Fibroblast of skin of left quadriceps (primary cell): Measurements from ENCODE around the gene MCL1.
"Not testable (repeated sequence)": the region's sequence is repeated elsewhere in the genome, so short reads cannot be mapped to it uniquely, and the experiment has no call there.

ENCODE experiments used
- DNase-seq, 2 experiments: peaks; one replicate each; pipeline ENCODE4 v3.0.0-alpha.2; 2013; ENCODE audit warnings: low read depth in 2 of 2

Gene MCL1

DNA sequence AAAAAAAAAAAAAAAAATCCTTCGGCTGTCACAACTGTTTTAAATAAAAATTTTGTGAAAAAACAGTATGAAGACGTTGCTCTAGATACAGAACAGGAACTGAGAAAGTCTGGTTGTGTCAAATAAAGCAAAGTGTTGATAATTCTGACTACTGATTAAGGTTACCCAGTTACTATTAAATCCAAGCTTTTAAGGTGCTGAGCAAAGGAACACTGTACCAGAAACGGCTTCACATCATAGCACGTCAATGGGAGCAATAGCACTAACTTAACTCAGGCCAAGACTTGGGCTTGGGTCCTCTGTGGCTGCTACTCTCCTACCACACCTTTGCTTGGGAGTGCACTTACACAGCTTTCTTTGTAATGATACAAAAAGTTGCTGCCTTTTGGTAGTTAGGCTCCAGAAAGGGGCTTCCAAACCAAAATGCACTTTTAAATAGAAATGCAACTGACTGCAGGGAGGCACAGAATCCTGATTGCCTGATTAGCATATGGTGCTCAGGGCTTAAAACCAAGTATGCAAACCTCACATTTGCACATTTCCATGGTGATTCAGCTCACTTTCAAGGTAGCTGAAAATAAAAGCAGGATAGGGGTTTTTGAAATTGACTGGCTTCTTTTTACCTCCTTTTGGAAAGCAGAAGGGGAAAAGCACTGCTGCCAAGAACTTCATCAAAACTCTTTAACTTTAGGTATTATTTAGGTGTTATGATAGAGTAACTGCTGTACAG is 6.3 kb downstream of the MCL1 start:
- no peak for DNase-seq

- no peak for DNase-seq
Observed at GRCh38 chr1:150568594-150568966, 10.8 kb downstream of the MCL1 start.

DNA sequence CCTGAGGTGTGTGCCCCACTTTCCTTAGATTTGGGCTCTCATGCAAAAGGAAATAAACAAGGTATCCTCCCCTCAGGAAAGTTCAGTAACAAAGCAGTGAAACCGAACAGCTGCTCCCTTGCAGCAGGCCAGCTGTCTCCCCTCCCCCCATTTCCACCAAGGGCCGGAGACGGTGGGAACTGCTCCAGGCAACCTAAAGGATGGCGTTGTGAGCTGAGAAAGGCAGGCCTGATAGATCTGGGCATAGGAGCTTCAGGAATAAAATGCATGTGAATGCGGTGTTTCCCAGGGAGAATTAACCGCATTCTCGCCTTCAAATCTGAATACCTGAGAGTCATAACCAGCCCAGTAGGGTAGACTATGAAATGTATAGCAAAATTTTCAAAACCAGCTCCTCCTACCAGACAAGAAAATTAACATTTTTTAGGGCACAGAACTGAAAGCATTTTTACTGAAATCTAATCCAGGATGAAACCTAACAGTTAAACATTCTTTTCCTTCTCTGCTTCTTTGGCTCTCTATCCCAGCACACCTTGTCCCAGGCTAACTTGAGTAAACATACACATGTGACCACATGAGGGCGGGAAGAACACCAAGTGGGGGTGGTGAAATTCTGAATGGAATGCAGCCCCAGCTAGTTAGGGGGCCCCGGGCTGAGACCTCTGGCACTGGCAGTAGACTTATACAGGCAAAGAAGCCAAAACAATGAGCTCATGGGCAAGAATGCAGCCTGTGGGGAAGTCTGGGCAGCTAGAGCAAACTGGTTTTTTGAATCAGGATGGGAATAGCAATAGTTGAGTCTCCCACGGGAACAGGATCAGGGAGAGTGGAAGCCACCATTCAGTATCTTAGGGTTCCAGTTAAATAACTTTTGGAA is 11.5 kb downstream of the MCL1 start:
- DNase-seq: peak; percentile 80

DNA sequence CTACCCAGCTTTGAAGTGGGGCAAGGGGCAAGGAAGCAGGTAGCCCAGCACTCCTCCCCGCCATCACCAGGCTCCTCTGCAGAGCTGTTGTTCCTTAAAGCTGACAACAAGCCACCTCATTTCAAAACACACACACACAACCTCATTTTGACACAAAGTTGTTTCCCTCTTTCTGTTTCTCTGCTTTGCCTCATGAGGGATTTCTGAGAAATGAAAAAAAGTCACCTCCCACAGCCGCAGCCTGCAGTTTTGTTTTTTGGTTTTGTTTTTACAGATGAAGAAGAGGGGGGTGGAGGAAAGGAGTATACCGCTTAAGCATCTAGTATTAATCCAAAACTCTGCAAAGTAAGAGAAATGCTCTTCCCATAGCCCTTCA is 12.1 kb downstream of the MCL1 start:
- no peak for DNase-seq

GRCh38 chr1:150566589-150567340 is 12.6 kb downstream of the MCL1 start:
- no peak for DNase-seq

DNA sequence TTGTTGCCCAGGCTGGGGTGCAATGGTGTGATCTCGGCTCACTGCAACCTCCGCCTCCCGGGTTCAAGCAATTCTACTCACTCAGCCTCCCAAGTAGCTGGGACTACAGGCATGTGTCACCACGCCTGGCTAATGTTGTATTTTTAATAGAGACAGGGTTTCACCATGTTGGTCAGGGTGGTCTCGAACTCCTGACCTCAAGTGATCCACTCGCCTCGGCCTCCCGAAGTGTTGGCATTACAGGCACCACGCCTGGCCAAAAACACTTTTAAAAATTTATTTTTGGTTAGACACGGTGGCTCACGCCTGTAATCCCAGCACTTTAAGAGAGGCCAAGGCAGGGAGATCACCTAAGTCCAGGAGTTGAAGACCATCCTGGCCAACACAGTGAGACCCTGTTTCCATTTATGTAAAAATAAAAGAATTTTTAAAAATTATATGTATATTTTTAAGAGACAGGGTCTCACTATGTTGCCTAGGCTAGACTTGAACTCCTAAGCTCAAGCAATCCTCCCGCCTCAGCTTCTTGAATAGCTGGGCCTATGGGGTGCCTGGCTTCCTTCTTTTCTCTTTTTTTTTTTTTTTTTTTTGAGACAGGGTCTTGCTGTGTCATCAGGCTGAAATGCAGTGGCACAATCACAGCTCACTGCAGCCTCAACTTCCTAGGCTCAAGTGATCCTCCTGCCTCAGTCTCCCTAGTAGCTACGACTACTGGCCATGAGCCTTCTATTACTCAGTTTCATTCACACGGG is 14.0 kb downstream of the MCL1 start:
- not testable (repeated sequence) for DNase-seq

DNA sequence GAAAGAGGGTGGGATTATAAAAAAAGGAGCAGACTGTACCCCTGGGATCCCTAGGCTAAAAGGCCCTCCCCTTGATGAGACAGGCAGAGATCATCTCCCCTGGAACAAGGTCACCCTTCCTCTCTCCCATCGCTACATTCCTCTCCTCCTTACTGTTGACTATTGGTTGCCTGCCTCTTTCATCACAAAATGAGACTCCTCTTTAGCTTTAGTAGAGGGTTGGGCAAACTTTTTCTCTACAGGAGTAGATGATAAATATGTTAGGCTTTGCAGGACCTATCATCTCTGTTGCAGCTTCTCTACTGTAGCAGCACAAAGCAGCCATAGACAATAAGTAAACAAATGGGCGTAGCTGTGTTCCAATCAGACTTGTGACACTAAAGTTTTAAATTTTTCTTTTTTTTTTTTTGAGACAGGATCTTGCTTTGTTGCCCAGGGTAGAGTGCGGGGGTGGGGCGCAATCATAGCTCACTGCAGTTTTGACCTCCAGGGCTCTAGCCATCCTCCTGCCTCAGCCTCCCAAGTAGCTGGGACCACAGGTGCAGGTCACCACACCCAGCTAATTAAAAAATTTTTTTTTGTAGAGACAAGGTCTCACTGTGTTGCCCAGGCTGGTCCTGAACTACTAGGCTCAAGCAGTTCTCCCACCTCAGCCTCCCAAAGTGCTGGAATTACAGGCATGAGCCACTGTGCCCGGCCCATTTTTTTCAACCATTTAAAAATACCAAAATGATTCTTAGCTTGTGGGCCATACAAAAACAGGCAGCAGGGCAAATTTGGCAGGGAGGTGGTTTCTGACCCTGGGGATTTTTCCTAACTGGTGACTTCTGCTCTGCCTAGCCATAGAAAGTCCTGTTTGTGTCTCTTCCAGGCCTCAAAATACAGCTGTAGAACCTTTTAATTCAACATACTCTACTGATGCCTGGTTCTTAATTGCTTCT is 15.1 kb downstream of the MCL1 start:
- DNase-seq: no peak

DNA sequence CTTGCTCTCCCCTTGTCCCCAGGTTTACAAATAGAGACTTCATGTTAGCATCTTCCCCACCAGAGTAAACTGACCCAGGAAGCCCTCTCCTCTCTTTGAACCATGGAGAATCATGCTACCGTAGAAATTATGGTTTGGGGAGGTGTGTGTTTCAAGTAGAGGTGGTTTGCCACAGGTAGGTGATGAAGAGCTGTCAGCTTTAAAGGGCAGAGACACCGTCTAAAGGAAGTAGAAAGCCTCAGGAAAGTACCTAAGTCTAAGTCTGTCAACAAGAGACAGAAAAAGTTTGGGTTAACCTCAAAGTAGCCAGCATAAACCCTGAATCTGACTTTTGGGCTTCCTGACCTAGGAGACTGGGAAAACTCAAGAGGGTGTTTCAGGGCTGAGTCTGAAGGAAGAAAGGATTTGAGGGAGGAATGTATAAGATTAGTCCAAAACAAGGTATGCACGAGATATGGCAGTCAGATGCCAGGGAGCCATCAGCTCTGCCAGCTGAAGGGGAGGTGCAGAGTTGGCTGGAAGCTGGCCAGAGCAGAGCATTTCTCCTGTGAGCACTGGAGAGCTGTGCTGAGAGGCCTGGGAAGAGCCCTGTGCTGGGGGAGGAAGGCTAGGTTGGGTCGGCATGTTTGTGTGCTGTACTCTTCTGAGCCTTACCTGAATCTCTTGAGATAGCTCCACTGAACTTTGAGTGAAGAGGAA is 15.9 kb downstream of the MCL1 start:
- DNase-seq: no peak

GRCh38 chr1:150562446-150563339 is 16.7 kb downstream of the MCL1 start:
- no peak for DNase-seq

DNA sequence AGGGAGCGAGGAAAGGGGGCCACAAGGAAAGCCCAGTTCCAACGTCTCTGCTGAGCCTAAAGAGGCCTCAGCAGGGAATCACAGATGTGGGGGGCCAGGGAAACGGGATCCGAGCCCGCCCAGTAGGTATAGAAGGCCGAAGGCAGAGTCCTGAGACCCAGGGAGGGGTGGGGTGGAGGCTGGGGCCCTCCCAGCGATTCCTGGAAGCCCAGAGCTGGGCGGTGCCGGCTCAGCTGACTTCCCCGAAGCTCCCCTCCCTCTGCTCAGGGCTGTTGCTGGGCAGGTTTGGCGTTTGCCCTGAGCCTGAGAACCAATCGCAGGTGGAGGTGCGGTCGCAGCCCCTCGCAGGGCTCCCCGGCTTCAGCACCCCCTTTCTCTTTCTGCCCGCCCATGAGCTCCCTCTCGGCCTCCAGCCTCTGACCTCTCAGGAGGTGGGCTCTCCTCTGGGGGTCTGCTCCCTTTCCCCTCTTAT is 17.4 kb downstream of the MCL1 start:
- DNase-seq: peak; percentile 86 to 88

DNA sequence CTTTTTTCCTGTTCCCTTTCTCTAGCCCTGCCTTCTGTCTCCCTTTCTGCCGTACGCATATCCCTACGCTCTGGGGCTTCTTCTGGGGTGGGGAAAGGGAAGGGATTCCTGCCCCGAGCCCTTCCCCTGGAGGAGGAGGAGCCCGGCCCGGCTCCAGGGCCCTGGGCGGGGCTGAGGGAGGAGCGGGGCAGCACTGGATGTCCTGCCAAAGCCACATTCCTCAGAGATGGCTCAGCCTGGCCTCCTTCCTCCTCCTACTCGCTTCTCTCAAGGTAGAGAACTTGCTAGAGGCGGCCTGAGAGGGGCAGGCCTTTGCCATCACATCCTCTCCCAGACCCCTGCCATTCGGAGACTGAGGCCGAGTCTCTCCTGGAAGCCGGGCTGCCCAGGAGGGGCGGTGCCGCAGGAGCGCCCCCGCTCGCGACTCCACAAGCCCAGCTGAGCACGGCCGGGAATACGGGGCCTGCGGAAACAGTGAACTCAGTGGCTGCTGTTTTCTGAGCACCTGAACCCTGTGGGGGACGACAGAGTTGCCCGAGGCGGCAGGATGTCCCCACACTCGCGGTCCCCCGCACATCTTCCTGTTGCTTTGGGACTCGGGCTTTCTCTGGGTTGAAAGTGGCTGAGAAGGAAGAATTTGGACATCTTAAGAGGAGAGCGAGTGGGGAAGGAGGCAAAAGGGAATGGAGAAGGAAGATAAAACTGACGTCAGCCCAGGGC is 18.0 kb downstream of the MCL1 start:
- DNase-seq: peak; percentile 97

- DNase-seq: no peak
Observed at GRCh38 chr1:150560576-150561253, 18.7 kb downstream of the MCL1 start.

DNA sequence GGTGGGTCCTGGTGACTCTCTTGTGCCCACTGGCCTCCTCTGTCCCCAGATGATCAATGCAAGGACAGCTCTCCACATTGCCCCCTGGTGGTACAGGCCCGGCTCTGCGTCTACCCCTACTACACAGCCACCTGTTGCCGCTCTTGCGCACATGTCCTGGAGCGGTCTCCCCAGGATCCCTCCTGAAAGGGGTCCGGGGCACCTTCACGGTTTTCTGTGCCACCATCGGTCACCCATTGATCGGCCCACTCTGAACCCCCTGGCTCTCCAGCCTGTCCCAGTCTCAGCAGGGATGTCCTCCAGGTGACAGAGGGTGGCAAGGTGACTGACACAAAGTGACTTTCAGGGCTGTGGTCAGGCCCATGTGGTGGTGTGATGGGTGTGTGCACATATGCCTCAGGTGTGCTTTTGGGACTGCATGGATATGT is 19.4 kb downstream of the MCL1 start:
- no peak for DNase-seq

- DNase-seq: no peak
Observed at GRCh38 chr1:150559656-150560010, 19.8 kb downstream of the MCL1 start.

DNA sequence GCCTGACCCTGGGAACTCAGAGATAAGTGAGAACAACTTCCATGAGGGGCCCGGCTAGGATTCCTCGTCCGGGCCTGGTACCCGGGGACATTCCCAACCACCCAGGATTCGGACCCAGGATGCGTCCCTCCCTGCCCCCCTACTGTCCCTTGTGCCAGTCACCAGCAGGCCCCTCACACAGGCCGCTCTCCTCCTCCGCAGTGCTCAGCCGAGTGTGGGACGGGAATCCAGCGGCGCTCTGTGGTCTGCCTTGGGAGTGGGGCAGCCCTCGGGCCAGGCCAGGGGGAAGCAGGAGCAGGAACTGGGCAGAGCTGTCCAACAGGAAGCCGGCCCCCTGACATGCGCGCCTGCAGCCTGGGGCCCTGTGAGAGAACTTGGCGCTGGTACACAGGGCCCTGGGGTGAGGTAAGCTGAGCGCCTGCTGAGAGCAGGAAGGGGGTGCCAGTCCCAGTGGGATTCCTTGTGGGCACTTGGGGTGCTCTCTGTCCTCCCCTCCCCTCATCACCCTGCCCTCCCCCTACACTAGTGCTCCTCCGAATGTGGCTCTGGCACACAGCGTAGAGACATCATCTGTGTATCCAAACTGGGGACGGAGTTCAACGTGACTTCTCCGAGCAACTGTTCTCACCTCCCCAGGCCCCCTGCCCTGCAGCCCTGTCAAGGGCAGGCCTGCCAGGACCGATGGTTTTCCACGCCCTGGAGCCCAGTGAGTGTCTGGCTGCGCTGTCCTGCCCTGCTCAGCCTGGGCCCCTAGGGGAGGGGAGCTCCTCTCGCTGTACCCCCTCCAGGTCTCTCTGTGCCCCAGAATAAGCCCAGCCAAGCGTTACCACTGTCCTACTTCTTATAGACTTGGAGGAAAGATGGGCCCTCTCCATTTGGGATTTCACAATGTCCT is 20.4 kb downstream of the MCL1 start:
- no peak for DNase-seq

DNA sequence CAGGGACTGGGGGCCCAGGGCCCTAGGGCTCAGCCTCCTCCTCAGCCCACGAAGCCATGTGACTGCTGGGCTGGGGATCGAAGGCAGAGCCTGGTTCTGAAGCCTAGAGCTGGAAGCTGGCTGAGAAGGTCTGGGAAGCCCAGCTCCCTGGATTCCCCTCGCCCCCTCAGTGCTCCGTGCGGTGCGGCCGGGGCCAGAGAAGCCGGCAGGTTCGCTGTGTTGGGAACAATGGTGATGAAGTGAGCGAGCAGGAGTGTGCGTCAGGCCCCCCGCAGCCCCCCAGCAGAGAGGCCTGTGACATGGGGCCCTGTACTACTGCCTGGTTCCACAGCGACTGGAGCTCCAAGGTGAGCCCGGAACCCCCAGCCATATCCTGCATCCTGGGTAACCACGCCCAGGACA is 21.1 kb downstream of the MCL1 start:
- DNase-seq: no peak

GRCh38 chr1:150557813-150558212 is 21.6 kb downstream of the MCL1 start:
- no peak for DNase-seq
